Upper lobe of left lung (tissue), 4 donors: ENCODE data around the gene SNAP47.

Source experiments
- CTCF ChIP-seq, 6 experiments: fragments of 450-650 bp in 4 of 6; fragments of 200-600 bp in 2 of 6; sonication (generic) in 2 of 6; IDR thresholded peaks; one replicate each; pipeline ENCODE4 v1.5.1; 2016 to 2019; ENCODE audit warnings: antibody characterized with exemption in 6 of 6
- POLR2A ChIP-seq, 4 donors: fragments of 450-650 bp; IDR thresholded peaks; one replicate each; pipeline ENCODE4 v1.5.1; 2016 to 2017; ENCODE audit warnings: antibody characterized with exemption in 4 of 4, mild to moderate bottlenecking in 2 of 4

- TF ChIP-seq CTCF (IDR thresholded peaks at IDR 0.05) (no peak), POLR2A (IDR thresholded peaks at IDR 0.05) (no peak)
Observed at GRCh38 chr1:227782226-227782625, 47.0 kb downstream of the SNAP47 start.
